Fibroblast of skin of right biceps (primary cell): Measurements from ENCODE around the gene KCNE4.
A peak's percentile ranks its signal among the peaks of the same experiment; 100 is the strongest.

ENCODE experiments used
- DNase-seq: peaks from one replicate; pipeline ENCODE4 v3.0.0-alpha.2; 2013

KCNE4 gene

GRCh38 chr2:223058952-223059716 is 7.1 kb downstream of the KCNE4 start:
- peak; percentile 76 for DNase-seq

DNA sequence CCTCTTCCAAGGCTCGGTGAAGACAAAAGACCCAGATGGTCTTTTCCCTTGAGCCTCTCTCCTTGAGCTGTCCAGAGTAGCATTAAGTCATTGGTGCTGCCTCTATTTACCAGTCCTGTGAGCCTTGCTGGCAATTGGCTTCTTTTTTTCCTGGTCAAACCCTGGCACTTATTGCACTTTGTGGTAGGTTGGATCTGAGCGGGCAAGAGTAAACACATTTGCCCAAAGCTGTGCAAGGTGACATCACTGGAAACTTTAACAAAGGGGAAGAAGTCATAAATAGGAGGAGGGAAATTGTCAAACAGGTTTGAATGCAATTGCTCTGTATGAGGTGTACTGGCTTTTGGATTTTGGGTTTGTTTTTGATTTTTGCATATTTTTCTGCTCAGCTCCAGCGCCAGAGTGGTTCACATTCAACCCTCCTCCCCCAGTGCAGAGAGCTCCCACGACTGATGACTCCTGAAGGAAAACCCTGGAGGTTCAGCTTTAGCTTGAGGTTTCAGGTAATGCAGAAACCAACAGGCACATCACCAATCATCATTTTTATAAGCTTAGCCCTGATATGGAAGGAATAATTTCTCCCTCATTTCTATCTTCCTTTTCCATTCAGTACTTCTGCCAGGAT is 8.3 kb downstream of the KCNE4 start:
- DNase-seq, result no peak

GRCh38 chr2:223062396-223062795 is 10.4 kb downstream of the KCNE4 start:
- DNase-seq, result peak; percentile 98

GRCh38 chr2:223065107-223065506 is 13.1 kb downstream of the KCNE4 start:
- DNase-seq, result no peak

DNA sequence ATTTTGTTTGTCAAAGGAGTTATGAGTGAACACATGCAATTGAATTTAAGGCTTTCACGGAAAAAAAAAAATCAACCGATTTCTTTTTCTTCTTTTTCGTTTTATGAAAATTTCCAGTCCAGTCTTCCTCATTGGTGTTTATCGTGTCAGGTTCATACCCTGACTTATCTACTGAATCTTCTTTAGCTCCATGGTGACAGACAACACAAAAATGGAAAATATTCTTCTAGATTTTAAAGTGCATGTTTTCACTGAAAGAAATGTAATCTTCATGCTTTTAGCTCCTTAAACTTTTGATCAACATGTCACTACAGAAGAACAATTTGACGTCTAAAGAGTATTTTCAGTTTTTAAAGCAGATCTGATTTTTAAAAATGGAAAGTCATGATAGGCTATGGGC is 14.7 kb downstream of the KCNE4 start:
- DNase-seq, result no peak

DNA sequence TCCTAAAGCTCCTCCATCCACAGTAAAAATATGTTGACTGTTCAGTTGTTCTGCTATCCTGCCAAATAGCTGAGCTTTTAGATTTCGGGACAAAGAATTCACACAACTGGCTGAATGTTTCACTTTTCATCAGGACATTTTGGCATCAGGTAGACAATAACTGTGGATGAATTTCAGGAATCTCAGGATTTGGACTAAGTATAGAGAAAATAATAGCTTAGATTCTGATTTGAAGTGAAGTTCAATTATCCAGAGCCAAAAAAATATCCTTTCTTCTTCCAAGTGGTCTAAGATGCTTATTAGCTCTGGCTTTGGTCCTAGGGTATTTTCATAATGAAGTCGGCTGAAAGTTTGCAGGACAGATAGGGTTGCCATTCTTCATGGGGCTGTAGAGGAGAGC is 16.1 kb downstream of the KCNE4 start:
- no peak for DNase-seq

GRCh38 chr2:223069465-223069864 is 17.5 kb downstream of the KCNE4 start:
- DNase-seq, result no peak

DNA sequence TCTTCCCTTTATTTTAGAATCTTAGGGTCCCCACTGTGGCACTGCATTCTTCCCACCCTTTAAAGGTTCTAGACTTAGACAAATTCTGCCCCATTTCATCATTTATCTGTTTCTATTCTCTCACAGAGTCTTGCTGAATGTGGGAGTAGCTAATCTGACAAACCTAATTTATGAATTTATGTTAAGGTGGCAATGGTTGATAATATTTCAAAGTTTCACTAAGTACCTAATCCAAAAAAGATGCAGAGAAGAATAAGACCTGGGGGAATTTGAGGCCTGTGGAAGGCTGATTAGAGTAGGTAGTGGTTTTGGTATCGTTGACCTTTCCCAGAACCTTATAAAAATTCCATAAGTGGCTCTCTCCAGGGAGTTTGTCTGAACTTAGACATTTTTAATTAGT is 18.0 kb downstream of the KCNE4 start:
- no peak for DNase-seq

- no peak for DNase-seq
Observed at GRCh38 chr2:223071139-223071538, 19.1 kb downstream of the KCNE4 start.

DNA sequence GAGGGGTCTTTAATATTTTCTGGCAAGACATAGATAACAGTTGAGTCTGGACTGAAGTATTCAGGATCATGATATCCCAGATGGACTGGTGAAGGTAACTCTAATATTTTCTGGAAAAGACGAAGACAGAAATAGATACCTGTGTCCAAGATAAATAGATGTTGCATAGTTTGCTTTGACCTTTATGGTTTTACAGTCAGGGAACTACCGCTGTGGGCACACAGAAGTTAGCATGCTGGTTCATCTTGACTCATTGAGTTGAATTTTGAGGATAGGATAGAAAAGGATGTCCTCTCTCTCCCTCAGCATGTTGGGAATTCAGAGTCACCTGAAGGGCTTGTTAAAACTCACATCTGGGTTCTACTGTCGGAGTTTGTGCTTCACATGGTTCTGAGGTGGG is 20.8 kb downstream of the KCNE4 start:
- no peak for DNase-seq

GRCh38 chr2:223075301-223076270 is 23.6 kb downstream of the KCNE4 start:
- peak; percentile 79 for DNase-seq

DNA sequence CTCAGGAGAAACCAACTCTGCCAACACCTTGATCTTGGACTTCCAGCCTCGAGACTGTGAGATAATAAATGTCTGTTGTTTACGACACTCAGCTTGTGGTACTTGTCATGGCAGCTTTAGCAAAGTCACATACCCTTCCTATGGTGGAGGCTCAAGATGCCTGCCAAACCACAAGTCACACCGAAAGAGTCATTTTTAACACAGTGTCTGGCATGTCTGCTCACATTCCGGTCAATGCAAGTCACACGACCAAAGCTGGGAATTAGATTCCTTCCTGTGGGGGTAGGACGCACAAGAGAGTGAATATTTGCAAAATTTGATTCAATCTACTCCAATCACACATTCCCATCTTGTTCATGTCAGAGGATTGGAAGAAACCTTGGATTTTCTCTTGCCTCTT is 24.6 kb downstream of the KCNE4 start:
- peak; percentile 98 for DNase-seq

DNA sequence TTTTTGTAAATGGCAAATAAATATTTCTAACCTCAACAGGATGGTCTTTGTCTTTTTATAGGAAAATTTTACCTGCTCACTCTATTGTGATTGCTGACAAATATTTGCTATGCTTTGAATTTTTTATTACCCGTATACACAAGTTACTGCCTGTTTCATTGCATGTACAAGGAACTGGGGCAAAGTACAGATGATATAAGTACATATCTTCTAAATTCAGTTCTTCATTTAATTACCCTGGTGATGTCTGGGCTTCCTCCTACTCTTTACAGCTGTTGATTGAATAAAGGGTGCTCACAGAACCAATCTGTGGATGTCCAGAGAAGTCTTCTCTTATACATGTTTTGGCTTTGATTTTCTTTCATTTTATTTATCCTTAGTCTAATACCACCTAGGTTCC is 26.5 kb downstream of the KCNE4 start:
- no peak for DNase-seq

- no peak for DNase-seq
Observed at GRCh38 chr2:223079378-223079777, 27.4 kb downstream of the KCNE4 start.

DNA sequence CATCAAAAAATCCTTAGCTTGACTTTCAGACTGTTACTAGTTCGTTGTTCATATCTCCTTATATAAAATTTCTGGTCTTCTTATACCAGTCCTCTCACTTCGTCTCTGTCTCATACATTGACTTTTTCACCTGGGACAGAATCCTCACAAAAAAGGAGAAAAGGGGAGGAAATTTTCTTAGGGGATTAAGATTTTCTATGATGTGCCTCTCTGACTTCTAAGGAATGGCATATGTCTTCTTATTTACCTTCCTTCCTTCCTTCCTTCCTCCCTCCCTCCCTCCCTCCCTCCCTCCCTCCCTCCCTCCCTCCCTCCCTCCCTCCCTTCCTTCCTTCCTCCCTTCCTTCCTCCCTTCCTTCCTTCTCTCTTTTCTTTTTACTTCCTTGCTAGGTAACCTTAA is 27.9 kb downstream of the KCNE4 start:
- DNase-seq, result no peak

DNA sequence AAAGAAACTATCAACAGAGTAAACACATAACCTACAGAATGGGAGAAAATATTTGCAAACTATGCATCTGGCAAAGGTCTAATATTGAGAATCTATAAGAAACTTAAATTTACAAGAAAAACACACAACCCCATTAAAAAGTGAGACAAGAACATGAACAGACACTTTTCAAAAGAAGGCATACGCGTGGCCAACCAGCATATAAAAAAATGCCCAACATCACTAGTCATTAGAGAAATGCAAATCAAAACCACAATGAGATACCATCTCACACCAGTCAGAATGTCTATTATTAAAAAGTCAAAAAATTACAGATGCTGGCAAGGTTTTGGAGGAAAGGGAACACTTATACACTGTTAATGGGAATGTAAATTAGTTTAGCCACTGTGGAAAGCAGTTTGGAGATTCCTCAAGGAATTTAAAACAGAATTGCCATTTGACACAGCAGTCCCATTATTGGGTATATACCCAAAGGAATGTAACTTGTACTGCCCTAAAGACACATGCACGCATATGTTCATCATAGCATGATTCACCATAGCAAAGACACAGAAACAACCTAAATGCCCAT is 28.9 kb downstream of the KCNE4 start:
- DNase-seq, result peak; percentile 73

DNA sequence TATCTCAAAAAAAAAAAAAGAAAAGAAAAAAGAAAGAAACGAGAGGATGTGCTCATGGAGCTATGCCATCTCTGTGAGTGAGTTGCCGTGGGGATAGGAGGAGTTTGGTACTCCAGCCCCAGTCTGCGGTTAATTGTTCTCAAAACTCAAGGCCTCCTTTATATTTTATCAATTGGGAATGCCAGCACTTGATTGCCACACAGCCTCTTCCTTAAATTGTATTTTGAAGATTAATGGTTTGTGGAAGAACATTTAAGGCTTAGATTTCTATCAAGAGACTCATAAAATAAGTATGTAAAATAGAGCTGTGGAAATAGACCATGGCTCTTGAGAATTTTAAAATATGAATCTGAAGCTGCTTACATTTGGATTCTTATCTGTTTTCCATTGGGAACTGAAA is 29.8 kb downstream of the KCNE4 start:
- DNase-seq, result peak; percentile 48

- DNase-seq, result peak; percentile 58
Observed at GRCh38 chr2:223082706-223083105, 30.7 kb downstream of the KCNE4 start.

- no peak for DNase-seq
Observed at GRCh38 chr2:223083402-223084070, 31.5 kb downstream of the KCNE4 start.

GRCh38 chr2:223084873-223085272 is 32.9 kb downstream of the KCNE4 start:
- peak; percentile 43 for DNase-seq

DNA sequence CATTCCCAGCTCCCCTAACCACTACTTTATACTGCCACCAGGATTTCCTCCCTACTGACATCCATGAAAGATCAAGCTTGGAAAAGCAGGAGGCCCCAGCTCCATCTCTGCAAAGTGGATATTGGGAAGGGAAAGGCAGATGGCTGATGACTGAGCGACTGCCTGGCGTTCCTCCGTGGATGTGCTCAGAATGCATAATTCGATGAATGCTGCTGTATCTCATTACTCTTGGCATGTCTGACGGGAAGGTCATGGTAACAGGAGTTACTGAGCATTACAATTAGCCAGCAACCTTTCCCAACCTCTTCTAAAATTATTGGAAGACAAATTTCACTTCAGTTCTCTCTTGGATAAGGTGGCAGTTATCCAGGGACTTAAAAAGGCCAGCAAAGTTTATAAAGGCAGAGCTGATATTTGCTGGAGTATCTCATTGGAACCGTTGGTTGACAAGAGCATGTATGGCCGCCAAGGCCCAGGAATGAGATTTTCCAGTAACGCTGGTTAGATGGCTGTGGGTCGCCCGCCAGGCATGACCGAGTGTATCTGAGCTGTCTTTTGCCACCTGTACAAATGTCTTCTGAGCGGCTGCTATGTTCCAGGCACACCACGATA is 34.5 kb downstream of the KCNE4 start:
- no peak for DNase-seq

DNA sequence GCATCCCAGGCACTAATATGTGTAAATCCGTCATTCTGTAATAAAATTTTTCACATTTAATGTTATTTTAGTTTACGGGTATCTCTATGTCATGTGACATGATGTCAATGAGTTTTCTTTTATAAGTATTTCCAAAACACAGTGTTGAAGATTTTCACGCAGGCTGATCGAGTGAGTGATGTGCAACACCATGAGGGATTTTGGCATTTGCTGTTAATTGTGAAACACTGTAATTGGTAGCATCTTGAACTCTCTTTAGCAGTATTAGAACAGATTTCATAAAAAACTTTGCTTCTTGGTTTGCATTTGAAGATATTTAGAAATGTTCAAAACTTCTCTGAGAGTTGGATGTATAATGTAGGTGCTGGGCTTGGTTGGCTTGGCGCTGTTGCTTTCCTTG is 35.5 kb downstream of the KCNE4 start:
- DNase-seq, result no peak
